Measurements from ENCODE around the gene DNAH8.

The DNAH8 gene, protein sequence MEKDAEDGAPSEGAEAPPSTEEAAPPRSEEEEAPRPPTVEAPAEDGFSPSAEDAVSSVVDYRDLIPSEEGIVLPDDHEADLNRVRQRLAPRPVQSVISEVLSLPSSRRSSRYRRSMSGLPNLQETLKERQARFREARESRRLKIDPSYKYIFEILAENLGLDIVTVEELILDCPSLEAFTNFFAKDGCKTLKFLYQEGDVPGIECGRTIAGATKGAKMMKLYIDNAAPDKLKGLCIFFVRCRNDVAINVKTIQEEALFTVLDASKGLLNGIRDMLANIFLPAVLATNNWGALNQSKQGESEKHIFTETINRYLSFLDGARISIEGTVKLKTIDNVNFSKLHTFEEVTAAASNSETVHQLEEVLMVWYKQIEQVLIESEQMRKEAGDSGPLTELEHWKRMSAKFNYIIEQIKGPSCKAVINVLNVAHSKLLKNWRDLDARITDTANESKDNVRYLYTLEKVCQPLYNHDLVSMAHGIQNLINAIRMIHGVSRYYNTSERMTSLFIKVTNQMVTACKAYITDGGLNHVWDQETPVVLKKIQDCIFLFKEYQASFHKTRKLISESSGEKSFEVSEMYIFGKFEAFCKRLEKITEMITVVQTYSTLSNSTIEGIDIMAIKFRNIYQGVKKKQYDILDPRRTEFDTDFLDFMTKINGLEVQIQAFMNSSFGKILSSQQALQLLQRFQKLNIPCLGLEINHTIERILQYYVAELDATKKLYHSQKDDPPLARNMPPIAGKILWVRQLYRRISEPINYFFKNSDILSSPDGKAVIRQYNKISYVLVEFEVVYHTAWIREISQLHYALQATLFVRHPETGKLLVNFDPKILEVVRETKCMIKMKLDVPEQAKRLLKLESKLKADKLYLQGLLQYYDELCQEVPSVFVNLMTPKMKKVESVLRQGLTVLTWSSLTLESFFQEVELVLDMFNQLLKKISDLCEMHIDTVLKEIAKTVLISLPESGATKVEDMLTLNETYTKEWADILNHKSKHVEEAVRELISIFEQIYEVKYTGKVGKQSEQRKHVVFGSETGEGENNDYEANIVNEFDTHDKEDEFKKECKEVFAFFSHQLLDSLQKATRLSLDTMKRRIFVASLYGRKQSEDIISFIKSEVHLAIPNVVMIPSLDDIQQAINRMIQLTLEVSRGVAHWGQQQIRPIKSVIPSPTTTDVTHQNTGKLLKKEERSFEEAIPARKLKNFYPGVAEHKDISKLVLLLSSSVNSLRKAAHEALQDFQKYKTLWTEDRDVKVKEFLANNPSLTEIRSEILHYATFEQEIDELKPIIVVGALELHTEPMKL (N-terminal part only)

DNA sequence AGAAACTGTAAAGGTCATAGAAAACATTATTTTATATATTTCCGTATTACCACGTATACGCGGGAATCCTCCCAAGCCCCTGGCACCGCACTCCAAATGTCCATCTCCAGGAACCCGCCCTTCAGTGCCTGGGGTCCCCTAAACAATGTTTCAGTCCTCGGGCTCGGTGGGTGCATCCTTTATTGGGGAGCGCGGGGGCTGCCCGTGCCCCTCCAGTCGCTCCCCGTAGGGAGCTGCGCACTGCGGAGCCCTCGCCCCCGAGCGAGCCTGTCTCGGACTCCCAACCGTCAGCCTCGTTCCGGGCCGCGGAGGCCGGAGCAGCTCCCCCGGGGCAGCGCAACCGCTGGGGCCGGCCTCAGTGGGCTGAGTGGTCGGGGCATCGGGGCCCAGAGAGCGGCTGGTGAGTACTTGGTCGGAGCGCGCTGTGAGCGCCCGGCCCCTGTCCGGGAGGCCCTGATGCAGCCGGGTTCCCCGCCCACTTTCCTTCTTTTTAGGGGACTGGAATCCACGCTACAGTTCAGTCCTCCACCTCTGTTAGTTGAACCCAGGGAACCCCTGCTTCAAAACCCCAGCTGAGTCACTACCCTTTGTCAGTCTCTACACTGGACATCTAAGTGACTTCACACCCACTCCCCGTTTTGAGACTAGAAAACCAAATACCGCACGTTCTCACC, at the start of gene DNAH8:
Gene DNAH8 (plus strand): TSS at position 296 of the 674 bp plus-strand sequence. CDS start 7,499 bp downstream, outside the sequence.
- DNase-seq: no peak

GRCh38 chr6:38671885-38672467, 43.1 kb upstream of the DNAH8 start:
- DNase-seq: peak; percentile 29 to 53

GRCh38 chr6:38673397-38674165, 41.5 kb upstream of the DNAH8 start:
- peak; percentile 1 to 9 for DNase-seq

DNA sequence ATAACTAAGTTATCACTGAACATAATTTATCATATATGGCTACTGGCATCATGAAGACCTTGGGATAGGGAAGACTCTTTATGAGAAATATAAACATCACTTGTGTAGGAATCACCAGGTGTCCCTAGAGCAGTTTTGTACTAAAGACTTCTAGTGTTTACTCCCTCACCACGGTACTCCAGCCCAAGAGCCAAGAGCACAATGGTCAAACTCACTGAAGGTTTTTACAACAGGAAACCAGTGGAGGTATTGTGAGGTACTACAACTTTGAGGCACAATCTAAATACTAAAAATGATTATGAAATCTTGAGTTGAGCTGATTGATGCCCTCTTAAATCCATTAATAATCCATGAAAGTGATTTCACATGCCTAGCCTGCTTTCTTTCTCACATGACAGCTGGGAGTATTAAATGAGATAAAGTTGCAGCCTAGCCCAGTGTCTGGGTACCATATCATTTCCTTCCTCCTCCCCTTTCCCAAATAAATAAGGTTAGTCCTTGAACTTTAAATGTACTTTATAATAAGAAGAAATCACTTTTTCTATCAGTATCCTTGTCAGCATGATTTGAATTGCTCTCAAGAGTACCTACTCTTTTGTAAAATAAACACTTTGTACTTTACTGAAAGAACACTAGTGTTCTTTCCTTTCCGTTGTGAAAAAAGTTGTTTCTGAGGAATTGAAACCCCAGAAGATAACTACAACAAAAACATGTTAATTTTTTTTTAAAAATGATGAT, 38.7 kb upstream of the DNAH8 start:
- DNase-seq: no peak

GRCh38 chr6:38676974-38677544, 38.1 kb upstream of the DNAH8 start:
- DNase-seq: no peak

- no peak for DNase-seq
Measured at GRCh38 chr6:38678178-38678760, 36.8 kb upstream of the DNAH8 start.

DNA sequence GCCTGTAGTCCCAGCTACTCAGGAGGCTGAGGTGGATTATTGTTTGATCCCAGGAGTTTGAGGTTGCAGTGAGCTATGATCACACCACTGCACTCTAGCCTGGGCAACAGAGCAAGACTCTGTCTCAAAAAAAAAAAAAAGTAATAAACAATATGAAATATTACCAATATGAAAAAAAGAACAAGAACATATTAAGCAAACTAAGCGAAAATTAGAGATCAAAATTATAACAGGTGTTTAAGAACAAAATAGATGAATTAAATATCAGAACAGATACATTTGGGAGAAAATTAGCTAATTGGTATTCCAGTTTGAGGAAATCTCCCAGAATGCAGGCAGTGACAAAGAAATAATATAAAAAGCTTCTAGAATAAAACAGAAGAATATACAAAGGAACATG, 35.4 kb upstream of the DNAH8 start:
- no peak for DNase-seq

GRCh38 chr6:38681850-38682249, 33.3 kb upstream of the DNAH8 start:
- DNase-seq: no peak

- no peak for DNase-seq
Measured at GRCh38 chr6:38684237-38684636, 30.9 kb upstream of the DNAH8 start.

DNA sequence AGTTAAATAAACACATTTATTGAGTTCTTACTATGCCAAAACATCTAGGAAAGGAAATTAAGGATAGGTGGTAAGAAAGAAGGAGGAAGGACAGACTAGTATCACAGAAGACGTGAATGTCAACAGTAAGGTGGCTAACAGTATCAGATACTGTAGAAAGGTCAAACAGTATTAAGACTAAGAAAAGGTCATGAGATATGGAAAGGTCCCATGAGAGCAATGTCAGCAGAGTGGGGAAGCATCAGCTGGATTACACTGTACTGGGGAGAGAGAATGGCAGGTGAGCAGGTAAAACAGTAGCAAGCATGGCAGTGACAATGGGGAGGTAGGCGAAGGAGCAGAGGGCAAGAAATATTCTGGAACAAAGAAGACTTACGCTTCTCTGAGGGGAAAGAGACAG, 30.2 kb upstream of the DNAH8 start:
- DNase-seq: no peak

DNA sequence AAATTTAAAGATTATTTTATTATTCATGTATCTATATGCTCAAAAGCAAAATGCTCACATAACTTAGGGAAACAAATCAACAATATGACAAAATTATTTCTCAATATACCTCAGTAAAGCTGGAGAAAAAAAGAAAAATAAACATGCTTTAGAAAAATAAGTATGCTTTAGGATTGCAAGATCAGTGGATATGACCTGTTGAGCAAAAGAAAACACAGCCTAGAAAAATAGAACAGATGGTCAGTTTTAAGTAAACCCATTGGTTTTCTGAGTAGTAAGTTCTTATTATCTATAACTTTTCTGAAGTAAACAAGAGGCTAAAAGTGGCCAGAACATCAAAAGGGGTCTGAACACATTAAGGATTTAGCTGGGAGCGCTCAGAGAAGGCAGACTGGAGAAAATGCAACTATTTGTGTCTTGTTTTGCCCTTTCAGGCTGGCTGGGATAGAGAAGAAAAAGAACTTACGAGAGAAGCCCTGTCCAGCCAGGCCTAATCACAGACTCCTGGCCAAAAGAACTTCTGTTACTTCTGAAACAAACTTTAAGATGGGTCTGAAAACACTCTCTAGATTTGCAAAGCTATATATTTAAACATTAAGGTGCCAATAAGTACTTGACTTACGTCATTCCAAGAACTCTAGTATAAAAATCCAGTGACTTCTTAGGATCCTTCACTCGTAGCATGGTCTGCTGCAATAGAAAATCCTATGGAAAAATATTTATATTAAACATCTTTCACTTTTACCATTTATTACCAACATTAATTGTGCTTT, 28.7 kb upstream of the DNAH8 start:
- DNase-seq: no peak

- no peak for DNase-seq
Measured at GRCh38 chr6:38687043-38687353, 28.1 kb upstream of the DNAH8 start.

DNA sequence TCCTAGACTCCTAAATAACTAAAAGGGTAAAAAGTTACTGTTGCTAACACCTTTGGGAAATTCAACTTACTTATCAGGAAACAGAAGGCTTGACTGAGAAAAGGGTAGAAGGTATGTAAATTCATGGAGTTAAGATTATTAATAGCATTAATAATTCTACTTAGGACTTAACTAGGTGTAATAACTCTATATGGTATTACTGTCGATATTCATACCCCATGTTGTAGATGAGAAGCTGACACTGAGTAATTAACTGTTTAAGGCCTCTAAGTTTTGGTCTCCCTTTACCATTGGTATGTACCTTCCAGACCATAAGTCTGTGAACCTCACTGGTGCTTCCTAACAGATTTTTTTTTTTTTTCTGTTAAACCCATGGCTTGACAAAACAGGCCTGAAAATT, 27.6 kb upstream of the DNAH8 start:
- no peak for DNase-seq

DNA sequence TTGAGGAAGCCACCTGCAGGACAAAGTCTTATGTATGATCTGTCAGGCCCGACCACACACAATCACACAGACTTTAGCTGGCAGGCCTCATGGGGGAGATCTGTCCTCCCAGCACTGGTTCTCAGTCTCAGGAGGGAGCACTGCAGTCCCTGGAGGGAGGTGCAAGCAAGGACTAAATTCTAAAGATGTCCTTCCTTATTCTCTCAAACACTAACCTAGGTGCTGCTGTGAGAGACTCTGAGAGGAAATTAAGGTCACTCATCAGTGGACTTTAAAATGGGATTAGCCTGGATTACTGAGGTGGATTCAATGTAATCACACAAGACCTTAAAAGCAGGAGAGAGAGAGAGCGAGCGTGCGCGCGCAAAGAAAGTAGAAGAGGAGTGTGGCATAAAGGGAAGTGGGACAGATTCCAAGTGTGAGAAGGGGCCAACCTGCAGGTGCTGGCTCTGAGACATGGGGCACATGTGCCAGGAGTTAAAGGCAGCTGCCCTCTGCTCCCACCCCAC, 26.5 kb upstream of the DNAH8 start:
- peak in 1 of 2 donors; percentile 18 for DNase-seq

DNA sequence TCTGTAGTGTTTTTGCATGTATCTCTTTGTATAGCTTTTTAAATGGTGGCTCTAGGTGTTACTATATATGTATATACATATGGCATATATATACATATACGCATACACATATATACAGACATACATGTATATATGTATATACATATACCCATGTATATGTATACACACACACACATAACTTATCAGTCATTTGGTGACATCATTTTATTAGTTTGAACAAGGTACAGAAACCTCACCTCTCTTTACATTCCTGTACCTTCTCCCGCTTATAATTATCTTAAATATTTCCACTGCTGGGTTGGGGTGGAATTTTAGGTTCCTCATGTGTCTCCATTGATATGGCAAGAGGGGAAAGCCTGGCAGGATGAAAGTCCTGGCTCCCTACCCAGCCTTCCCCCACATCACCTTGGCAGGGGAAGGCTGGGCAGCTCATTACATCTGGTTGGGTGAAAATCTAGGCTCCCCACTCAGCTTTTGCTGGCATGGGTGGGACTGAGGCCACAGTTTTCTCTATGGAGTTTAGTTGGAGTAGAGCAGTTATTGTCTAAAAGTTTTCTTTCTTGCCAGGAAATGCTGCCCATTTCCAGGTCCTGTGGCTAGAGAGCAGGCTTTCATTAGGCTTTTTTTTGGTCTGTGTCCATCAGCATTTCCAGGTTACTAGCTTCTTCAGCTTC, 19.7 kb upstream of the DNAH8 start:
- no peak for DNase-seq

GRCh38 chr6:38695933-38696332, 19.2 kb upstream of the DNAH8 start:
- no peak for DNase-seq

- no peak for DNase-seq
Measured at GRCh38 chr6:38696345-38696744, 18.8 kb upstream of the DNAH8 start.

- no peak for DNase-seq
Measured at GRCh38 chr6:38697846-38698245, 17.3 kb upstream of the DNAH8 start.
